Esophagus mucosa (tissue), 1 donor: ENCODE data around the gene IL9. TPM values are rescaled to one million over a fixed set of nuclear protein-coding genes. Genes with fewer than 3 reads are reported as not detected.
"Not testable (repeated sequence)": the region's sequence is repeated elsewhere in the genome, so short reads cannot be mapped to it uniquely, and the experiment has no call there.

ENCODE experiments used
- ATAC-seq: fragments of 200-7000 bp; cut with Tn5 transposase; one replicate; pipeline ENCODE4 v1.9.1; 2020
- total RNA-seq: library from RNA; stranded (reverse); gene quantifications from one replicate; pipeline ENCODE4 v1.2.4, GENCODE V29; 2023
- donor health status: DM: yes; HTN: yes; CAD: no.

IL9 gene
- total RNA-seq, 1 donor from 2014 or later = not detected

- ATAC-seq = no peak
Measured at GRCh38 chr5:135867599-135867998, 28.0 kb downstream of the IL9 start.

DNA sequence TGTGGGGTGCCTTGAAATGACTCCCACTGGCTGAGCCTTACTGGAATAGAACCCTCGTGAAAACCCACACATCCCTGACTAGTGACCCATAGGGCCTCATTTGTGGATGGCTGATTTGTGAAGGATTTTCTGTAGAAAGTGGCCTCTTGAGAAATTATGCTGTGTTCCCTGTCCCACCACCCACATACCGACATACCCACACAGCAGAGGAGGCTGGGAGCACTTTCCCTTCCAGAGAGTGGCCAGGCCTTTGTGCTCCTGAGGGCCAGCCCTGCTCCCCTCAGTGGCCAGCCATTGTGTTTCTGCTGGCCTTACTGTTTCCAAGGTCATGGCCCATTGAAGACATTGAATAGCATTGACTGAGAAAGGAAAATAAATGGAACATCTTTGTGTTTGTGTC lies 29.6 kb downstream of the IL9 start:
- ATAC-seq = no peak

- no peak for ATAC-seq
Measured at GRCh38 chr5:135864503-135865435, 30.9 kb downstream of the IL9 start.

DNA sequence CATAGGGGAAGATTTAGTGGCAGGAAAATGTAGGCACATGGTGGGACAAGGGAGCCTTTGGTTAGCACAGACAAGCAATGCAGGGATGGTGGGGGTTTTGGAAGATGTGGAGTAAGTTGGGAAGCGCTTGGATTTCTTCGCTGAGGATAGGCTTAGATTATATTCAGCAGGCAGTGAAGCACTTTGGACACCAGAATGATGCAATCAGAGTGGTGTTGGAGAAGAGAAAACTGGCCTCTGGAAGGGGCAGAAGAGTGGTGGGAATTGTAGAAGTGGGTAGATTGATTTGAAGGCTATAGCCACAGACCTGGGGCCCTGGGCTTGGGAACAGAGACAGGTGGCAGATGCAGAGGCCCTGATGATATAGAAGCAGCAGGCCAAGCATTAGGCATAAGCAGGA lies 32.9 kb downstream of the IL9 start:
- ATAC-seq = no peak

- no peak for ATAC-seq
Measured at GRCh38 chr5:135862086-135862485, 33.6 kb downstream of the IL9 start.

DNA sequence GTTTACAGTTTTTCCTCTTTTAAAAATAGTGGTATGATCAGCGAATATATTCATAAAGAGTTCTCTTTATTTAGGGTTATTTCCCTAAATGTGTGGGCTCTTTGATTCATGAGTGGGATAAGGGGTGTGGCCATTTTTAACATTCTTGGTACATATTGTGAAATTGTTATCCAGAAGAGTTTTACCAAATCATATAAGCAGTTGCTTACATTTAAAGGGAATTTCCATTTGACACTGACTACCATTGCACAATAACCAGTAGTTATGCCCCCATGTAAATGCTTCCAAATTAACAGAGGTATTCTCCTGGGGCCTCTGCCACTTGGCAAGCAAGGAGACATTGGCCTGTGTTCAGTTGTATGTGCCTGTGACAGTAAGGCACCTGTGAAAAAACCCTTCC lies 34.0 kb downstream of the IL9 start:
- no peak for ATAC-seq

- ATAC-seq = no peak
Measured at GRCh38 chr5:135859641-135860040, 36.0 kb downstream of the IL9 start.

DNA sequence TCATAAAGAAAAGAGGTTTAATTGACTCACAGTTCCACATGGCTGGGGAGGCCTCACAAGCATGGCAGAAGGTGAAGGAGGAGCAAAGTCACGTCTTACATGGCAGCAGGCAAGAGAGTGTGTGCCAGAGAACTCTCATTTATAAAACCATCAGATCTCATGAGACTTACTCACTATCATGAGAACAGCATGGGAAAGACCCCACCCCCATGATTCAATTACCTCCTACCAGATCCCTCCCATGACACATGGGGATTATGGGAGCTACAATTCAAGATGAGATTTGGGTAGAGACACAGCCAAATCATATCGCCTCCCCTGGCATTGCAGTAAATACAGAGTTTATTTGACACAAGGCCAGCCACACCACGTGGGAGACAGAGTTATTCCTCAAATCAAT lies 36.5 kb downstream of the IL9 start:
- ATAC-seq = not testable (repeated sequence)

DNA sequence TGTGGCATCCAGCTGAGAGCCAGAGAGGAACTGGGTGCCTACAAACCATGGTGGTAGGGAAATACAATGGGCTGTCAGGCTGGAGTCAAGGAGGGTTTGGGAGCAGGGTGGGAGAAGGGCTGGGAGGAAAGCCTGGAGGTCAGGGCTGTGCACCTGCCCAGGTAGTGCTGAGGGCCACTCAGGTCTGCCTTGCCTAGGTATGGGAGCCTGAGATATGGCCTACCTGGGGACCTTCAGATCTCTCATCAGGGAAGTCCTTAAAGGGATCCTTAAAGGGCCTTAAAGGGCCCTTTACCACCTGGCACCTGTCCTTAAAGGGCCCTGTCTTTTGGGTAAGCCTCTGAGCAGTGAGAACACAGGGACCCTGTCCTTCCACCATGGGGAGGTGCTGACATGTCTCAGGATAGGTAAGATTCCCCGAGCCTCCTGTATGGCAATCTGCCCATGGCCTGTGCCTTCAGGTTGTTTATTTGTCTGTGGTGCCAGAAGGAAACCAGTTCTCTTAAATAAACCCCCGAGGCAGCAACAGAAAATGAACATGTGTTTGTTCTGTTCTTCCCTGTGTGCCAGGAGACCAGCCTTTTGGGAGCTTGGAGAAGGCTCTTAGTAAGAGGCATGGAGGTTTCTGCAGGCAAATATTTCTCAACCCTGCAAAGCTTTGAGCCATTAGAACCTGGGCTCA lies 37.9 kb downstream of the IL9 start:
- ATAC-seq = peak; percentile 8

DNA sequence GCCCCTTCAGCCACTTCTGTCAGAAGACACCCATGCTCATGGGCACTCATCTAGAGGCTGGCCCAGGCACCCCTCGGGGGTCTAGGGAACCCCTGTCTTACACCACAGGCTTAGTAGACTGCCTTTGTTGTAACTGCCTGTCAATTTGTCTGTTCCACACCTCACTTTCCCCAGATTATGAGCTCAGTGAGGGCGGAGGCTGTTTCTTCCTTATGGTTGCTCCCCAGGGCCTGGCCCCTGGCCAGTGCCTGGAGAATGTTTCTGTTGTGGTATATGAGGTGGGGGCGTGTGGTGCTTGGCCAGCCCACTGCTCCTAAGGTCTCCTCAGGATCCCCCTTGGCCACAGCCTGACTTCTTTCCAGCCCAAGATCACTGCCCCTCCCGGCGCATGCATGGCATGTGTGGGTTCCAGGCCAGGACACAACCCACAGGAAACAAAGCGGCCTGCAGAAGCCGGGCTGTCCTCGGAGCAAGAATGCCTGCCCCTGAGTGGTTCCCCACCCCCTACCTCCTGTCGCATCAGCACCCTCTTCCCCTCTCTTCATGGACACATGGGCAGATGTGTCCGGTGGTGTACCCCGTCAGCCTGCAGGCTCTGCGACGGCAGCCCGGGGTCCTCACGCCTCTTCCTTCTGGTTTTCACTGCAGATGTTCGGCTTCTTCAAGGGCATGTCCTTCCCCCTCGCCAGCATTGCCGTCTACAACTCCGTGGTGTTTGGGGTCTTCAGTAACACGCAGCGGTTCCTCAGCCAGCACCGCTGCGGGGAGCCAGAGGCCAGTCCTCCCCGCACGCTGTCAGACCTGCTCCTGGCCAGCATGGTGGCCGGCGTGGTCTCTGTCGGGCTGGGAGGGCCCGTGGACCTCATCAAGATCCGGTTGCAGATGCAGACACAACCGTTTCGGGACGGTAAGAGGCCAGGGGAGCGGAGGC lies 43.5 kb downstream of the IL9 start:
- no peak for ATAC-seq

GRCh38 chr5:135851186-135851914 lies 44.3 kb downstream of the IL9 start:
- ATAC-seq = no peak

- no peak for ATAC-seq
Measured at GRCh38 chr5:135850671-135851070, 45.0 kb downstream of the IL9 start.

DNA sequence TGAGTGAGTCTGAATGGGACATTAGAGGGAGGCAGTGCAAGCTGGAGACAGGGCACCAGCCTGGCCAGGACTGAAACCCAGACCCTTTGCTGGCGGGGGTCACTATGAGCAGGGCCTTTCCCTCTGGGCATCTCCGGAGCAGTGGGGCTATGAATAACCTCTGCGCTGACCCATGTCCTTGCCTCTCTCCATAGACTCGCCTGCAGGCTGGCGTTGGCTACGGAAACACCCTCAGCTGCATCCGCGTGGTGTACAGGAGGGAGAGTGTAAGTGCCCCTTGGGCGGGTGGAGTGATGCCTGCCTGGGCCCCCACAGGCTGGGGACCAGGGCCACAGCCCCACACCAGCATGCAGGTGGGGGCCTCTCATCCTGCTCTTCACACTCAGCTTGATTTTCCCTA lies 45.4 kb downstream of the IL9 start:
- no peak for ATAC-seq

- ATAC-seq = no peak
Measured at GRCh38 chr5:135847976-135848375, 47.7 kb downstream of the IL9 start.

DNA sequence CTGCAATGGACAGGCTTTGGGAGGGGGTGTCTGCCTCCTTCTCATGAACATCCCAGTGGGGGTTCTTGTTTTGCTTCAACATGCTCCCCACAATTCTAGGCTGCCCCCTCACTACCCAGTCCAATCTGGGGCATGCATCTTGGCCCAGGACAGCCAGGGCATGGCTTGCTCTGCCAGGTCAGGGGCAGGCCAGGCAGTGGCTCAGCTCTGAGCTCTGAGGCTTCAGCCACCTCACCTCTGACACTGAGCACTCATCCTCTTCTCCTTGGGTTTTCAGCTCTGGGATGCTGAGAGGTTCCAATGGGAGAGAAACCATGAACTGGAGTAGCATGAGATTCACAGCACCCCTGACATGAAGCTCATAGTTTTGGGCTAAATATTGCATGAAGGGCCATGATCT lies 49.3 kb downstream of the IL9 start:
- no peak for ATAC-seq

DNA sequence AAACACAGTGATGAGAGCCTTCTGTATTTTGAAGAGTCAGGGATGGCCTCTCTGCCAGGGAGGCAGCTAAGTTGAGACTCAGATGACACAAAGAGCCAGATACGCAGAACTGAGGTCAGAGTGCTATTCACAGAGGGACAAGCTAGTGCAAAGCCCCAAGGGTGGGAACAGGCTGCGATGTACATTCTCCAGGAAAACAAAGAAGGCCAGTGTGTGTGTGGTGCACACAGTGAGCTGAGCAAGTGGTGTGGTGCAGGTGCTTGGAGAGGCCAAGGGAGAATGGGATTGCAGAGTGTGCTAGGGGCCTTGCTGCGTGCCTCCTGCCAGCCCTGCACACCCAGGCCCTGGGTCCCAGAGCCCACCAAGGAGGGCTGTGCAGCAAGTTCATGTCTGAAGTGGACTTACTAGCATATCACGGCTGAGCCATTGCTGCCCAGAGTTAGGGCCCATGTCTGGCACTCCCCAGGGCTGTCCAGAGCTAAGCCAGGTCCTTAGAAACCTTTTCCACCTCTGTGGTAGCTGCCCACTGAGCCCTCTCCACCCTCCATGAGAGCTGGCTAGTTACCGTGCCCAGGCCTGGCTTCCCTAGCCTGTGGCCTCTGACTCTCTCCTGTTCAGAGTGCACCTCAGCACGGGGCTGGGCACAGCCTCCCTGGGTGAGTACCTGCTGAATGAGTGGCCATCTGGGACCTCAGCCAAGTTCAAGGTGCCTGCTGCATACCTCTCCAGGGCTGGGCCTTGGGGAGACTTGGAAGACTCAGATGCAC lies 51.9 kb downstream of the IL9 start:
- peak; percentile 94 for ATAC-seq

GRCh38 chr5:135842737-135843136 lies 52.9 kb downstream of the IL9 start:
- no peak for ATAC-seq
